A673 (cell line): ENCODE results near the gene STX5.

Experiments used
- EZH2 ChIP-seq: fragments of 200-600 bp; sonication (generic); IDR thresholded peaks from 2 replicates; pipeline ENCODE4 v1.6.1; 2017; ENCODE audit warnings: borderline replicate concordance, low read depth, mild to moderate bottlenecking, mixed read lengths, antibody characterized with exemption, low read length; ENCODE audit not compliant: poor library complexity, severe bottlenecking
- TF ChIP-seq, protein P1 (sequence below): fragments of 300-800, 200-600 bp; sonication (generic); conservative IDR thresholded peaks from 2 replicates; pipeline ENCODE4 v1.5.1; 2017; ENCODE audit warnings: low read depth, mild to moderate bottlenecking, antibody characterized with exemption, low read length, moderate library complexity, mixed read lengths

DNA sequence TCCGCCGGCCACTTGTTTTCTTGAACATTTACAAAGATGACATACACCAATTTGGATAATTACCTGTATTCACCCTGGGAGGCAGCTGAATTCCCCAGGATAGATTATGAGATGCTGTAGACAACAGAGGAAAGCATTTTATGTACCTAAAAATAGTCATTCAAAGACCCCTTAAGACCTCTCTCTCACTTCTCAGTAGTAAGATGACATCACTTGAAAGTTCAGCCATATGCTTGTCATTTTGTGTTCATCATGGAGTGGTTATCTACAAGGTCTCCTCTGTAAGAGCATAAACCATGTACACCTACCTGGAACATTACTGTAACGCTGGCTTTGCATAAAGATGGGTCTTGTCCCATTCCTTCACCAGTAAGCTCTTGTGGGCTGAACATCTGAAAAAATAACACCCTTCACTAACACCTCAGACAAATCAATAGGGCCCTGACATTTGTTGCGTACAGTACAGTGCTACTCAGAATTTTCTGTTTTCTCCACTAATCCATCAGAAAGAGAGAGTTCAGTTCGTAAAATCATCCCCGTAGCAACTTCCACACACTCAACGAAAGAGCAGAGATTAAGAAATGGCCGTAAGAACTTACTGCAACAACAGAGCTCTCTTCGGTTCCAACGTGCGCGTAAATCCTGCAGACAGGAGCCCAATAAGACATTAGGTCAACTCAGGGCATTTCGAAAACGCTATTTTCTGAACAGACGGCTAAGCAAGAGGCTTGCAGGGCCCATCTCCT is 23.1 kb upstream of the STX5 start:
- TF ChIP-seq, protein P1, sequence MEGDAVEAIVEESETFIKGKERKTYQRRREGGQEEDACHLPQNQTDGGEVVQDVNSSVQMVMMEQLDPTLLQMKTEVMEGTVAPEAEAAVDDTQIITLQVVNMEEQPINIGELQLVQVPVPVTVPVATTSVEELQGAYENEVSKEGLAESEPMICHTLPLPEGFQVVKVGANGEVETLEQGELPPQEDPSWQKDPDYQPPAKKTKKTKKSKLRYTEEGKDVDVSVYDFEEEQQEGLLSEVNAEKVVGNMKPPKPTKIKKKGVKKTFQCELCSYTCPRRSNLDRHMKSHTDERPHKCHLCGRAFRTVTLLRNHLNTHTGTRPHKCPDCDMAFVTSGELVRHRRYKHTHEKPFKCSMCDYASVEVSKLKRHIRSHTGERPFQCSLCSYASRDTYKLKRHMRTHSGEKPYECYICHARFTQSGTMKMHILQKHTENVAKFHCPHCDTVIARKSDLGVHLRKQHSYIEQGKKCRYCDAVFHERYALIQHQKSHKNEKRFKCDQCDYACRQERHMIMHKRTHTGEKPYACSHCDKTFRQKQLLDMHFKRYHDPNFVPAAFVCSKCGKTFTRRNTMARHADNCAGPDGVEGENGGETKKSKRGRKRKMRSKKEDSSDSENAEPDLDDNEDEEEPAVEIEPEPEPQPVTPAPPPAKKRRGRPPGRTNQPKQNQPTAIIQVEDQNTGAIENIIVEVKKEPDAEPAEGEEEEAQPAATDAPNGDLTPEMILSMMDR = no peak
- no peak for TF ChIP-seq EZH2
